HT1080 (cell line): ENCODE data around the gene TNFRSF1B. TPM values are rescaled to one million over a fixed set of nuclear protein-coding genes. Genes with fewer than 3 reads are reported as not detected.

Experiments used
- DNase-seq: peaks from one replicate; pipeline ENCODE4 v3.0.0-alpha.2; 2015; ENCODE audit warnings: low read depth
- total RNA-seq: library from RNA; depleted of rRNA; stranded (reverse); fragments of >200 nt; shearing (Covaris generic); gene quantifications from 2 replicates; pipeline ENCODE4 v1.2.3, GENCODE V29; 2014

TNFRSF1B gene
- total RNA-seq, 1 experiment from 2014 or later: 0.16 TPM

DNA sequence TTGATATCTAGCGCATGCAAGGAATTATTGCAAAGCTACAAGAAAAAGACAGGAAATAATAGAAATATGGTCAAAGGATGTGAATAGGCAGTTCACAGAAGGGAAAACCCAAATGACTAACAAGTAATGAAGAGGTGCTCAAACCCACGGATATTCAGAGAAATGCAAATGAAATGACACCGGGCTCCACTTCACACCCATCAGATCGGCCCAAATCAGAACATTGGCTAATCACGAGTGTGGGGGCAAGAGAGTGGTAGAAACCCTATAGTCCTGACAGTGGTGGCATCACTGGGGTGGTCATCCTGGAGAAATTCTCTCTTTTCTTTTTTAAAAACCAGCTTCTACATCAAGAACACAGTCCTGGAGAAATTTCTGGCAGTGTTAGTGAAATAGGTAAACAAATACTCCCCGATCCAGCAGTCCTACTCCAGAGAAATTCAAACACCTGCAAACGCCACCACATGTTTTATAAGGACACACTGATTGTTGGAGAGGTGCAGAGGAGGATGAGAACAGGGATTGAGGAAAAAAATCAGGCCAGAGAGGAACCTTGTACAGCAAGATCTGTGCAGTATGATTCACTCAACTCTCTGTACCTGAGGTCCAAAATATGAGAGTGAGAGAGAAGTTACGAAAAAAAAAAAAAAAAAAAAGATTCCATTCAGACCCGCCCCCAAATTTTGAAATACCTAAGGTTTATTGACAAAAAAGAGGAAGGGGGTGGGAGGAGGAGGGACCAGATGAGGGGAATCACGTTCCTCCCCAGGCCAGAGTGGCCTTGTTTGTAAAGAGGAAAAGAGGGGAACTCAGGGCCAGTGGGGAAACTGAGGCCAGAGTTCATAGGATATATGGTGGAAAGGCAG lies 9.2 kb upstream of the TNFRSF1B start:
- DNase-seq: no peak

- DNase-seq: no peak
Observed at GRCh38 chr1:12158357-12159092, 8.3 kb upstream of the TNFRSF1B start.

DNA sequence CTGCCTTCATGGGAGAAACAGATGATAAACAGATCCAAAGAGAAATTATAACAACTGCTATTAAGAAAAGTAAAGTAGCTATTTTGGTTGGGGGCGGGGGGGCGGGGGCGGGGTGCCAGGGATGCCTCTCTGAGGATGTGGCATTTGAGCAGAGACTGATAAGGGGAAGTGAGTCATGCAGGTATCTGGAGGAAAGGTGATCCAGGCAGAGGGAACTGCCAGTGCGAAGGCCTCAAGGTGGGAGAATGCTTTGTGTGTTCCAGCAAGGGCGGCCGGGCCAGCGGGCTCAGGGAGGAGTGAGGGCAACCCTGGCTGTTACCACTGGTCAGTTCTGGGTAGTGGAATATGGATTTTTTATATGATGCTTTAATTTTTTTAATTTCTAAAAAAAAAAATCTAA lies 7.0 kb upstream of the TNFRSF1B start:
- DNase-seq: no peak

- no peak for DNase-seq
Observed at GRCh38 chr1:12161324-12161661, 5.5 kb upstream of the TNFRSF1B start.

GRCh38 chr1:12161662-12162458 lies 4.9 kb upstream of the TNFRSF1B start:
- peak; percentile 93 for DNase-seq

- no peak for DNase-seq
Observed at GRCh38 chr1:12162459-12163137, 4.2 kb upstream of the TNFRSF1B start.

DNA sequence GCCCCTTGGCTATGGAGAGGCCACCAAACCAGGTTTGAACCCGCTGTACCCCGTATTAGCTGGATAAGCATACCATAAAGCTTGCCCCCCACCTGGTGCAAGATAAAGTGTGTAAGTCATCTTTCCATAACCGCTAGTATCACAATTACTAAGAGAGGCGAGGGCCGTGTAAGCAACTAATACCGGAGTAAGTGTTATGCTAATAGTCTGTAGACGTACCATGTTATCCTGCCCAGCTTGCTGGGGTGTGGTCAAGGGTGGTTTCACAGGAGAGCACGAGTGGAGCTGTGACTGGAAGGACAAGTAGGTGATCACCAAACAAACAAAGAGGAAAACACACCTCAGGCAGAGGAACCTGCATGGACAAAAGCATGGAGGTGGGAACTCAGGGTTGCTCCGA lies 3.6 kb upstream of the TNFRSF1B start:
- no peak for DNase-seq

- no peak for DNase-seq
Observed at GRCh38 chr1:12164210-12164609, 2.6 kb upstream of the TNFRSF1B start.

DNA sequence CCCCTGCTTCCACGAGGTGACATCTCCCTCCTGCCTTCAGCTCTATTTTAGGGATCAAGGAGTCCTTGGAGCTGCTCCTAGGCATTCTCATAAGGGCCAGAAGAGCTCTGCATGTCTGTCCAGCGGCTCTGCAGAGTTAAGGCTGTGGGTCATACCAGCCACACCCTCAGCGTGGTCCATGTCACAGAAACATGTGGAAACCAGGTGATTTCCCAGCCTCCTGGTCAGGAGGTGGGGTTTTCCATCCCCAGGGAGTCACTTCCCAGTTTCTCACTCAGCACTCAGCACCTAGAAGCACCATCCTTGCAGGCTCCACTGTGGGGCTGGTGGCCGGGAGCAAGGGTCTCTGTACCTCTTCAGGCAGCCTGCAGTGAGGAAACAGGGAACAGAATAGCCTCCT lies 1.4 kb upstream of the TNFRSF1B start:
- no peak for DNase-seq

DNA sequence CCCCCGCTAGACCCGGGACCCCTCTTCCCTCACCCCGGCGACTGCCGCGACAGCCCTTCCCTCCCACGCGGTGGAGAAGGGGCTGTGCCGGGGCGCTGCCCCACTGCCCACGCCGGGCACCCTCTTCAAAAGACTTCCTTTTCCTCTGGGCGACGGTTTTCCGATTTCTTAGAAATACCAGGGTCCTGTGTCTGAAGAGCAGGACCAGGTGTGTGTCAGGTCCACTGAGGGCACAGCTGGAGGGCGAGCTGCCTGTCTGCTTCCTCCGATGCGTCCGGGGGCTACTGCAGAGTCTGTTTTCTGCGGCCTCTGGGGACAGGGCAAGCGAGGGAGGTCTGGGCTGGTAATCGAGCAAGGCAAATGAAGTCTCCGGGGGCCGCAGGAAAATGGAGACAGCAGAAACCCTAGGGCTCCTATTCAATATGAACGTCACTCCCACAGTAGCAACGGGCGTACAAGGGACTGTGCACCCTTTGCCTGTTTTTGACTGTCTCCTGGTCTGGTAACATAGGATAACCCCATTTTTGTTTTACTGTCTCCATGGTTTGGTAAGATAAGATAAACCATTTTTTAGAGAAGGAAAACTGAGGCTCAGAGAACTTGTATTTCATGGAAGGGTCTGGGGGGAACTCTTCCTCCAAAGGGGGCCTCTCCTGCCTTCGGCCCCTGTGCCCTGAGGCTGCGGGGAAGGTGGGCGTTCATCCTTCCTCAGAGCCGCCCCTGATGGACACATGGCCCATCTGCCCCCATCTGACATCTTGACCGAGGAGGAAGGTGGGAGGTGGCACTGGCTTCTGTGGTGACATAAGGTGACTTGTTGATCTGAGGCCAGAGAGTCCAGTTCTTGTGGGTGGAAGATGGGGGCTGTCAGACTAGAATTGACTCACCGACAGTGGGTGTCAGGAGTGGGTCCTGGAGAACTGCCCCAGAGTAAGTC lies 970 bp downstream of the TNFRSF1B start:
- DNase-seq: no peak

GRCh38 chr1:12168451-12169160 lies 1.8 kb downstream of the TNFRSF1B start:
- no peak for DNase-seq

DNA sequence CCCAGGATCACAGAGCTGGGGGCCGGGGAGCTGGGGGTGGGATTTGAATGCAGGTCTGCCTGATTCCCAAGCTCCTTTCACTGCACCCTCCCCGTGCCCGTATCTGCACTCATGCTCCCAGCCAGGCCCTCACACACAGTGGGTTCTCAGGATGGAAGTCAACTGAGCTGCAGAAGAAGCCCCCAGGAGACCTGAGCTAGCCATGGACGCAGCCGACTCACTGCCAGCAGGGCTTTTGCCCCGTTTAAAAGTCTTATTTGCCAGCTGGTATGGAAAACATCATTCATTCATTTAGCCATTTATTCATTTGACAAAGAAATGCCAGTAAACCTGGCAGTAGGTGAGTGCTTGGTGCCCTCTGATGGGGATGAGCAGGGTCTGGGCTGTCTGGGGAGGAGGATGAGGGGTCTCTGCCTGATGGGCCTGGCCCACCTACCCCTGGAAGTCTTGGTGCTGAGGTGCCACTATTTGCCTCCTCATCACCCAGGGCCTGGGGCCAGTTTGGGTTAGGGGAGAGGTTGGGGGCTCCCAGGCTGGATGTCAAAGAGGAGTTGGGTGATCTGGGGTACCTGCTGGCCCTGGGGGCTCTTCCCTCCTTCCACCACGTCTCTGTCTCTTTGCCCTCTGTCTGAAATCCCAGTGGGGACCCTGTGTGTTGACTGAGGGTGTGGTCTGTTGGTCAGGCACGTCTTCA lies 2.8 kb downstream of the TNFRSF1B start:
- DNase-seq: no peak

- DNase-seq: no peak
Observed at GRCh38 chr1:12170263-12170671, 3.5 kb downstream of the TNFRSF1B start.

DNA sequence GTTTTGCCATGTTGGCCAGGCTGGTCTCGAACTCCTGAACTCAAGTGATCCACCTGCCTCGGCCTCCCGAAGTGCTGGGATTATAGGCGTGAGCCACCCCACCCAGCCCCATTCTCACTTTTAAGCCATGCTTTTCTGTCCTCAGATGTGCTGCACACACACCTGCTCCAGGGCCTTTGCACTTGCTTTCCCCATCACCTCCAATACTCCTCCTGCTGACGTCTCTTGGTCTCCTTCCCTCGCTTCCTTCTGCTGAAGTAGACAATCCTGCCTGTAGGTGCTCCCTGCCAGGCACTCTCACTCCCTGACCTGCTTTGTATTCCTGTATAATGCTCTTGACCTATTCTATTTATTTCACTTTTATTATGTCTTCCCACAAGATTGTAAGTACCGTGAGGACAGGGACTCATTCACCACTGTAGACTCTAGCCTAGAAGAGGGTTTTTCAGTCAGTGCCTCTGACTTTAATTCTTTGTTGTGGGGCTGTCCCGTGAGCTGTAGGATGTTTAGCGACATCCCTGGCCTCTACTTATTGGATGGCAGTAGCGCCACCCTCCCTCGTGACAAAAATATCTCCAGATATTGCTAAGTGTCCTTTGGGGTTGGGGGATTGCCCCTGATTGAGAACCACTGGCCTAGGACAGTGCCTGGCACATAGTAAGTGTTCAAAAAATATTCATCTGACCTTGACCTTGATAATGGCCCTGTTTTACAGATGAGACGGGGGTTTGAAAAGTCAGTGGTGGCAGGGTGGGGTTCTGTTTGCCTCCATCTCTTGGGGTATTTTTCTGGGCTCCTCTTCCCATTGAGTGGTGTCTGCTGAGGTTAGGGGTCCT lies 4.6 kb downstream of the TNFRSF1B start:
- DNase-seq: no peak

GRCh38 chr1:12172042-12172851 lies 5.5 kb downstream of the TNFRSF1B start:
- DNase-seq: no peak

- DNase-seq: no peak
Observed at GRCh38 chr1:12173041-12173509, 6.3 kb downstream of the TNFRSF1B start.

- DNase-seq: no peak
Observed at GRCh38 chr1:12173631-12174121, 6.9 kb downstream of the TNFRSF1B start.
